H9 (cell line): ENCODE data around the gene ITCH. TPM values are rescaled to one million over a fixed set of nuclear protein-coding genes. Genes with fewer than 3 reads are reported as not detected.

Experiments used
- DNase-seq: peaks from one replicate; pipeline ENCODE4 v3.0.0-alpha.2; 2017
- H2AFZ ChIP-seq: one replicate; pipeline ENCODE4 v1.6.1; 2013; ENCODE audit warnings: mild to moderate bottlenecking, low read length, control low read depth, moderate library complexity
- H2AK5ac ChIP-seq: 2 replicates; pipeline ENCODE4 v1.6.1; 2013; ENCODE audit warnings: low read length, control low read depth, mixed read lengths; ENCODE audit not compliant: insufficient read length
- H2BK120ac ChIP-seq: one replicate; pipeline ENCODE4 v1.6.1; 2013; ENCODE audit warnings: low read depth, mild to moderate bottlenecking, low read length, control low read depth, inconsistent platforms; ENCODE audit not compliant: poor library complexity, severe bottlenecking
- H2BK12ac ChIP-seq: 2 replicates; pipeline ENCODE4 v1.6.1; 2013; ENCODE audit warnings: low read length, control low read depth, mixed read lengths, low read depth; ENCODE audit not compliant: insufficient read length
- H2BK15ac ChIP-seq: 2 replicates; pipeline ENCODE4 v1.6.1; 2013; ENCODE audit warnings: low read depth, low read length, control low read depth
- H2BK20ac ChIP-seq: one replicate; pipeline ENCODE4 v1.6.1; 2013; ENCODE audit warnings: low read depth, mild to moderate bottlenecking, low read length, control low read depth, inconsistent platforms; ENCODE audit not compliant: poor library complexity, severe bottlenecking
- H2BK5ac ChIP-seq: 2 replicates; pipeline ENCODE4 v1.6.1; 2013; ENCODE audit warnings: low read length, control low read depth, mixed read lengths; ENCODE audit not compliant: insufficient read length
- H3K14ac ChIP-seq: 2 replicates; pipeline ENCODE4 v1.6.1; 2013; ENCODE audit warnings: low read length, control low read depth; ENCODE audit not compliant: insufficient read depth
- H3K18ac ChIP-seq: 2 replicates; pipeline ENCODE4 v1.6.1; 2013; ENCODE audit warnings: low read depth, mild to moderate bottlenecking, mixed read lengths, low read length, control low read depth; ENCODE audit not compliant: insufficient read length
- H3K23ac ChIP-seq: 2 replicates; pipeline ENCODE4 v1.6.1; 2013; ENCODE audit warnings: low read length, control low read depth, mixed read lengths, low read depth; ENCODE audit not compliant: insufficient read length
- H3K23me2 ChIP-seq: 2 replicates; pipeline ENCODE4 v1.6.1; 2013; ENCODE audit warnings: low read depth, mild to moderate bottlenecking, mixed read lengths, low read length, control low read depth; ENCODE audit not compliant: insufficient read length, poor library complexity, severe bottlenecking
- H3K27ac ChIP-seq: 2 replicates; pipeline ENCODE4 v1.5.1; 2013; ENCODE audit warnings: low read length, control low read depth, mixed read lengths, low read depth; ENCODE audit not compliant: insufficient read length
- H3K27me3 ChIP-seq: 2 replicates; pipeline ENCODE4 v1.6.1; 2013; ENCODE audit warnings: low read length, control low read depth, inconsistent platforms; ENCODE audit not compliant: insufficient read depth
- H3K4ac ChIP-seq: 2 replicates; pipeline ENCODE4 v1.6.1; 2013; ENCODE audit warnings: low read depth, mild to moderate bottlenecking, control low read depth, inconsistent platforms, low read length, moderate library complexity
- H3K4me1 ChIP-seq: 2 replicates; pipeline ENCODE4 v1.6.1; 2013; ENCODE audit warnings: low read length, control low read depth, inconsistent platforms; ENCODE audit not compliant: insufficient read depth
- H3K4me2 ChIP-seq: 2 replicates; pipeline ENCODE4 v1.6.1; 2013; ENCODE audit warnings: low read length, control low read depth, mixed read lengths; ENCODE audit not compliant: insufficient read length, insufficient read depth
- H3K56ac ChIP-seq: 2 replicates; pipeline ENCODE4 v1.6.1; 2013; ENCODE audit warnings: low read depth, mild to moderate bottlenecking, mixed read lengths, low read length, control low read depth; ENCODE audit not compliant: insufficient read length
- H3K79me1 ChIP-seq: 2 replicates; pipeline ENCODE4 v1.6.1; 2013; ENCODE audit warnings: low read depth, mild to moderate bottlenecking, moderate library complexity, low read length, control low read depth, inconsistent platforms; ENCODE audit not compliant: insufficient read depth, poor library complexity, severe bottlenecking
- H3K79me2 ChIP-seq: 2 replicates; pipeline ENCODE4 v1.6.1; 2013; ENCODE audit warnings: low read length, control low read depth, inconsistent platforms; ENCODE audit not compliant: insufficient read depth
- H3K9ac ChIP-seq: 2 replicates; pipeline ENCODE4 v1.6.1; 2013; ENCODE audit warnings: low read length, control low read depth, mixed read lengths; ENCODE audit not compliant: insufficient read length; ENCODE audit errors: extremely low read depth
- H3K9me3 ChIP-seq: one replicate; pipeline ENCODE4 v1.6.1; 2013; ENCODE audit warnings: low read depth, low read length, inconsistent platforms; ENCODE audit not compliant: control insufficient read depth
- H3T11ph ChIP-seq: one replicate; pipeline ENCODE4 v1.6.1; 2013; ENCODE audit warnings: mild to moderate bottlenecking, low read length, control low read depth, inconsistent platforms
- H4K20me1 ChIP-seq: one replicate; pipeline ENCODE4 v1.6.1; 2013; ENCODE audit not compliant: control insufficient read depth, insufficient read length, insufficient read depth
- H4K5ac ChIP-seq: 2 replicates; pipeline ENCODE4 v1.6.1; 2013; ENCODE audit warnings: low read depth, mild to moderate bottlenecking, mixed read lengths, low read length, control low read depth; ENCODE audit not compliant: insufficient read length
- H4K8ac ChIP-seq: replicated peaks from 2 replicates; pipeline ENCODE4 v1.6.1; 2013; ENCODE audit warnings: low read length, control low read depth, mixed read lengths, low read depth; ENCODE audit not compliant: insufficient read length
- H4K91ac ChIP-seq: 2 replicates; pipeline ENCODE4 v1.6.1; 2013; ENCODE audit warnings: low read depth, mild to moderate bottlenecking, moderate library complexity, mixed read lengths, low read length, control low read depth; ENCODE audit not compliant: insufficient read length
- H3K27ac Mint-ChIP-seq, 3 experiments: 2 replicates in 2 of 3; 3 replicates in 1 of 3; pipeline ENCODE4 v1.8.0; 2020 to 2021; ENCODE audit warnings: mixed read lengths in 3 of 3, mild to moderate bottlenecking in 1 of 3, moderate library complexity in 1 of 3
- H3K27me3 Mint-ChIP-seq: 2 replicates; pipeline ENCODE4 v1.8.0; 2021; ENCODE audit warnings: low read depth, mild to moderate bottlenecking, moderate library complexity, mixed read lengths
- H3K36me3 Mint-ChIP-seq, 3 experiments: 2 replicates in 2 of 3; 3 replicates in 1 of 3; pipeline ENCODE4 v1.8.0; 2020 to 2021; ENCODE audit warnings: low read depth in 3 of 3, mixed read lengths in 3 of 3; ENCODE audit not compliant: insufficient read depth in 1 of 3
- H3K4me1 Mint-ChIP-seq, 2 experiments: 2 replicates each; pipeline ENCODE4 v1.8.0; 2020; ENCODE audit warnings: mixed read lengths in 2 of 2
- H3K4me3 Mint-ChIP-seq, 2 experiments: 2 replicates in 1 of 2; 3 replicates in 1 of 2; pipeline ENCODE4 v1.8.0; 2020 to 2021; ENCODE audit warnings: mild to moderate bottlenecking in 2 of 2, mixed read lengths in 2 of 2, moderate library complexity in 1 of 2
- H3K9me3 Mint-ChIP-seq, 2 experiments: 2 replicates in 1 of 2; 3 replicates in 1 of 2; pipeline ENCODE4 v1.8.0; 2020; ENCODE audit warnings: mild to moderate bottlenecking in 2 of 2, mixed read lengths in 2 of 2, moderate library complexity in 1 of 2
- WGBS: extraction: QIAGEN DNeasy Blood & Tissue Kit; methylation state at CpG from one replicate; pipeline ENCODE4 v1.1.7; 2013; ENCODE audit warnings: missing lambda C conversion rate, low lambda C conversion rate, mixed read lengths; ENCODE audit not compliant: insufficient read length; ENCODE audit errors: extremely low coverage; 5-methylcytosine and 5-hydroxymethylcytosine counted together
- total RNA-seq: library from RNA; stranded (reverse); gene quantifications from 2 replicates; pipeline ENCODE4 v1.2.1, GENCODE V29; 2021
- TF ChIP-seq, protein P1 (sequence below): fragments of 200-600 bp; sonication (generic); conservative IDR thresholded peaks from 3 replicates; pipeline ENCODE4 v1.8.0; 2021; ENCODE audit warnings: antibody characterized with exemption, mild to moderate bottlenecking

ITCH gene
- total RNA-seq, 1 experiment from 2014 or later: 55.9 TPM

DNA sequence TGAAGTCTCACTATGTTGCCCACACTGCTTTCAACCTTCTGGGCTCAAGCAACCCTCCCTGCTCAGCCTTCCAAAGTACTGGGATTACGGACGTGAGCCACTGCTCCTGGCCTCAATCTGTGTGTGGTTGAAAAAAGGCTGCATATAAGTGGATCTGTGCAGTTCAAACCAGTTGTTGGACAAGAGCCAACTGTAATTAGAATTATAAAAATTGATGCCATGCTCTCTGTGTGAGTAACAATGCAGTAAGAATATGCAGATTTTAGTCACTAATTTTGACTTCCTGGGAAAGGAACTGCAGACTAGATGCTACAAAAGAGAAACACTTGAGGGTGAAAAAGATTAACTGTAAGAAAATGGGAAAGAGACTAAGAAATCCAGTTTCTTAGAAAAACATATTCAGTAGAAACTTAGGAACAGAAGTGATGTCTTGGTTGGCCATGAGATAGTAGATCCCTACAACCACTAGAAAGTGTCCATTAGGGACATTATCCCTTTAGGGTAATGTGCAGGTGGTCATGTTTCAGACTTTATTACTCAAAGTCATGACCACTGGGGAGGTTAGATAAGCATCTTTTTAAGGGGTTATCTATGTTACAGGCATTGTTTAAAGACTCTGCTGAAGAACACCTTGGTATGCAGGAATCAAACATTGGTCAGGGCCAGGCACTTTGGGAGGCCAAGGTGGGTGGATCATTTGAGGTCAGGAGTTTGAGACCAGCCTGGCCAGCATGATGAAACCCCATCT is 26.3 kb downstream of the ITCH start:
- Mint-ChIP-seq H3K4me1 (peaks cover 9 to 12% of the 10 kb centered on the region in 2 experiments; a peak in 2 of 4 replicates), H3K36me3 (peaks cover 3 to 32% (median 18%) of the 10 kb centered on the region in 3 experiments; a peak in 5 of 7 replicates), H3K4me3 (no peak overlapping the region), H3K27me3 (no peaks in the 10 kb centered on the region), H3K9me3 (no peaks in the 10 kb centered on the region), H3K27ac (peak overlapping the region; percentile 19 to 84 (median 78); a peak in 6 of 7 replicates)
- H4K5ac ChIP-seq: no peak overlapping the region
- TF ChIP-seq, protein P1, sequence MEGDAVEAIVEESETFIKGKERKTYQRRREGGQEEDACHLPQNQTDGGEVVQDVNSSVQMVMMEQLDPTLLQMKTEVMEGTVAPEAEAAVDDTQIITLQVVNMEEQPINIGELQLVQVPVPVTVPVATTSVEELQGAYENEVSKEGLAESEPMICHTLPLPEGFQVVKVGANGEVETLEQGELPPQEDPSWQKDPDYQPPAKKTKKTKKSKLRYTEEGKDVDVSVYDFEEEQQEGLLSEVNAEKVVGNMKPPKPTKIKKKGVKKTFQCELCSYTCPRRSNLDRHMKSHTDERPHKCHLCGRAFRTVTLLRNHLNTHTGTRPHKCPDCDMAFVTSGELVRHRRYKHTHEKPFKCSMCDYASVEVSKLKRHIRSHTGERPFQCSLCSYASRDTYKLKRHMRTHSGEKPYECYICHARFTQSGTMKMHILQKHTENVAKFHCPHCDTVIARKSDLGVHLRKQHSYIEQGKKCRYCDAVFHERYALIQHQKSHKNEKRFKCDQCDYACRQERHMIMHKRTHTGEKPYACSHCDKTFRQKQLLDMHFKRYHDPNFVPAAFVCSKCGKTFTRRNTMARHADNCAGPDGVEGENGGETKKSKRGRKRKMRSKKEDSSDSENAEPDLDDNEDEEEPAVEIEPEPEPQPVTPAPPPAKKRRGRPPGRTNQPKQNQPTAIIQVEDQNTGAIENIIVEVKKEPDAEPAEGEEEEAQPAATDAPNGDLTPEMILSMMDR: no peak
- no peaks in the 10 kb centered on the region for H3K4me1 ChIP-seq
- no peak overlapping the region for H3K4me2 ChIP-seq
- no peak overlapping the region for H2AK5ac ChIP-seq
- H3K27ac ChIP-seq: no peak overlapping the region
- no peak overlapping the region for H3T11ph ChIP-seq
- no peak overlapping the region for H2BK20ac ChIP-seq
- no peak overlapping the region for H3K14ac ChIP-seq
- no peak overlapping the region for H2BK120ac ChIP-seq
- H3K9ac ChIP-seq: no peak overlapping the region
- no peak overlapping the region for H4K8ac ChIP-seq
- no peak overlapping the region for H4K91ac ChIP-seq
- no peak overlapping the region for H2BK5ac ChIP-seq
- H3K4ac ChIP-seq: no peak overlapping the region
- no peaks in the 10 kb centered on the region for H3K79me1 ChIP-seq
- no peak overlapping the region for H2BK15ac ChIP-seq
- peaks cover 2% of the 10 kb centered on the region; the same call in 1 of the 2 replicates for H3K79me2 ChIP-seq
- no CpG with 5 or more reads among the region's 2 CpGs for WGBS
- H2AFZ ChIP-seq: no peak overlapping the region
- no peak overlapping the region for H2BK12ac ChIP-seq
- no peak overlapping the region for H3K23ac ChIP-seq
- H3K27me3 ChIP-seq: no peaks in the 10 kb centered on the region
- no peaks in the 10 kb centered on the region for H3K23me2 ChIP-seq
- H3K9me3 ChIP-seq: no peaks in the 10 kb centered on the region
- H3K18ac ChIP-seq: no peak overlapping the region
- no peak for DNase-seq
- H3K56ac ChIP-seq: no peak overlapping the region
- no peaks in the 10 kb centered on the region for H4K20me1 ChIP-seq
